Epithelial cell of esophagus (primary cell): Measurements from ENCODE around the gene MAP1LC3B.

ENCODE experiments used
- DNase-seq: peaks from one replicate; pipeline ENCODE4 v3.0.0; 2010; ENCODE audit warnings: low read depth
- H3K4me3 ChIP-seq: 2 replicates; pipeline ENCODE4 v1.5.1; 2011; ENCODE audit warnings: mild to moderate bottlenecking, low read length, control low read depth
- TF ChIP-seq, protein P1 (sequence below): IDR thresholded peaks from 2 replicates; pipeline ENCODE4 v1.5.1; 2011; ENCODE audit warnings: low read depth, mild to moderate bottlenecking, low read length, control low read depth, inconsistent platforms; ENCODE audit not compliant: insufficient read depth; ENCODE audit errors: missing control alignments

Gene MAP1LC3B

GRCh38 chr16:87351320-87351698, 40.8 kb upstream of the MAP1LC3B start:
- no peak overlapping the region for H3K4me3 ChIP-seq
- DNase-seq: no peak
- TF ChIP-seq, protein P1, sequence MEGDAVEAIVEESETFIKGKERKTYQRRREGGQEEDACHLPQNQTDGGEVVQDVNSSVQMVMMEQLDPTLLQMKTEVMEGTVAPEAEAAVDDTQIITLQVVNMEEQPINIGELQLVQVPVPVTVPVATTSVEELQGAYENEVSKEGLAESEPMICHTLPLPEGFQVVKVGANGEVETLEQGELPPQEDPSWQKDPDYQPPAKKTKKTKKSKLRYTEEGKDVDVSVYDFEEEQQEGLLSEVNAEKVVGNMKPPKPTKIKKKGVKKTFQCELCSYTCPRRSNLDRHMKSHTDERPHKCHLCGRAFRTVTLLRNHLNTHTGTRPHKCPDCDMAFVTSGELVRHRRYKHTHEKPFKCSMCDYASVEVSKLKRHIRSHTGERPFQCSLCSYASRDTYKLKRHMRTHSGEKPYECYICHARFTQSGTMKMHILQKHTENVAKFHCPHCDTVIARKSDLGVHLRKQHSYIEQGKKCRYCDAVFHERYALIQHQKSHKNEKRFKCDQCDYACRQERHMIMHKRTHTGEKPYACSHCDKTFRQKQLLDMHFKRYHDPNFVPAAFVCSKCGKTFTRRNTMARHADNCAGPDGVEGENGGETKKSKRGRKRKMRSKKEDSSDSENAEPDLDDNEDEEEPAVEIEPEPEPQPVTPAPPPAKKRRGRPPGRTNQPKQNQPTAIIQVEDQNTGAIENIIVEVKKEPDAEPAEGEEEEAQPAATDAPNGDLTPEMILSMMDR: no peak

GRCh38 chr16:87352818-87353217, 39.3 kb upstream of the MAP1LC3B start:
- no peak overlapping the region for H3K4me3 ChIP-seq
- DNase-seq: no peak
- TF ChIP-seq, protein P1: no peak

DNA sequence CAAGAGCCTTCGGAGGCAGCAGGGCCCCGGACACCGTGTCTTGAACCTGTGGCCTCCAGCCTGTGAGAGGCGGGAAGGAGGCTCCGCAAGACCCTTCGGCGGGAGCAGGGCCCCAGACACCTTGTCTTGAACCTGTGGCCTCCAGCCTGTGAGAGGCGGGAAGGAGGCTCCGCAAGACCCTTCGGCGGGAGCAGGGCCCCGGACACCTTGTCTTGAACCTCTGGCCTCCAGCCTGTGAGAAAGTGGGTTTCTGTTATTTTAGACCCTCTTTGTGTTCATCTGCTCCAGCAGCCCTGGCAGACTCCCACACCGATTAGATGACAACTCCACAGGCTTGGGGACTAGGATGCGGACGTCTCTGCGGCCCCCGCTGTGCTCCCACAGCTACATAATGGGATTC, 38.5 kb upstream of the MAP1LC3B start:
- TF ChIP-seq, protein P1: no peak
- no peak for DNase-seq

DNA sequence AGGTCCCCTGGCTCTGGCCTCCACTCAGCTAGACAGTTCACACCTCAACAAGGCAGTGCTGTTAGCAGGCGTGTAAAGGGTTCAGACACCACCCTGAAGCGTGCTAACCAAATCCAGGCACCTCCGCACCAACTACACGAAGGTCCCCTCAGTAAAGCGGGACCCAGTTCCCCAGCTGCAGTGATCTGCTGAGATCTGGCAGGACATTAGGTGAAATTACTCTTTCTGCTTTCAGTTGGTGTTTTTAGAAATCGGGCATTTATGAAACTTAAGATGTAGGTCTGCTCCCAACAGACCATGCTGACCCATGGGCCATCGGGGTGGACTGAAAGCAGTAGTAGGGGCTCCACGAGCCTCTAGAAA, 35.7 kb upstream of the MAP1LC3B start:
- TF ChIP-seq, protein P1: no peak
- no peak overlapping the region for H3K4me3 ChIP-seq
- DNase-seq: no peak

More for the DNA sequence above, 38.5 kb upstream of the MAP1LC3B start:
- H3K4me3 ChIP-seq: no peak overlapping the region

DNA sequence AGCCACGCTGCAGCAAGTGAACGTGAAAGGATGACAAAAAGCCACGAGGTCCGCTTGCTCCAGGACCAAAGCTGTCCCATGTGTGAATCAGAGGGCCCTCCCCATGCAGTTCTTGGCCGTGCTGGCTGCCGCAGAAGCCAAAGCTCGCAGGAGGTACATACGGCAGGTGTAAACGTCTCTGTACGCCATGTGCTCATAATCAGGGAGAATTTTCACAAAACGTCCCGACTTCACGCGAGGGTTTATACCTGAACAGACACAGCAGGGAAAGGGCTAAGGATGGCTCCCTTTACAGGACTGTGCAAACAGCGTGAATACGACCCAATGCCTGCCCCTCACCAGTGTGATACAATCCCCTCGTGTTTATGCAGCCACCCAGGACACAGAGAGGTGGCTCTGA, 33.9 kb upstream of the MAP1LC3B start:
- no peak for DNase-seq
- H3K4me3 ChIP-seq: no peak overlapping the region
- TF ChIP-seq, protein P1: no peak

- TF ChIP-seq, protein P1: no peak
- DNase-seq: no peak
- H3K4me3 ChIP-seq: no peak overlapping the region
Observed at GRCh38 chr16:87358696-87359095, 33.4 kb upstream of the MAP1LC3B start.

DNA sequence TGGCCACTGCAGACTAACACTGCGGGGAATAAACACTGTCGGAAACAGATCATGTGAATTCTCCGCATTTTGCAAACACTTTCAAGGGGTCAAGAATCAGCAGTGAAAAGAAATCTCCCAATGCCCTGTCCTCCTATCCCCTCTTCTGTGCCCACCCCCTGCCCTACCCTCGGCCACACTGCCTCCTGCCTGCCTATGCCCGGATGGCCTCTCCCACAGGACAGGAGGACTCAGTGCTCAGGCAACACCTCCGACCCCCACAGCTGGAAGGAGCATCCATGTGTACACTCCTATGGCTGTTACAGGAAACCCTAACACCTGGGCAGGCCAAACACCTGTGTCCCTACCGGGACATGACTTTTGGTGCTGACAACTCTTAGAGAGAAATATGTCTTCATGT, 33.0 kb upstream of the MAP1LC3B start:
- DNase-seq: no peak
- no peak overlapping the region for H3K4me3 ChIP-seq
- TF ChIP-seq, protein P1: no peak
